A549 (cell line): ENCODE measurements around the gene SLC16A10. TPM values are rescaled to one million over a fixed set of nuclear protein-coding genes. Genes with fewer than 3 reads are reported as not detected.
"Not testable (repeated sequence)": the region's sequence is repeated elsewhere in the genome, so short reads cannot be mapped to it uniquely, and the experiment has no call there.

Source experiments
- ATAC-seq, 2 experiments: fragments of 200-7000 bp in 1 of 2; fragments of >200 bp in 1 of 2; cut with Nextera tagmentation in 1 of 2; cut with Tn5 transposase in 1 of 2; 3 replicates each; pipeline versions ENCODE4 v1.8.0 to v1.9.1; 2018 to 2020; ENCODE audit warnings: mild to moderate bottlenecking in 1 of 2, moderate library complexity in 1 of 2
- CTCF ChIA-PET: fragments of 300-600 bp; sonication (Branson Sonifier 250); formaldehyde crosslinking; extraction: SDS; loops from one replicate; lab custom pipeline; 2021; ENCODE audit warnings: antibody characterized with exemption, inconsistent platforms; lab: Yijun Ruan, JAX
- POLR2A ChIA-PET: fragments of 350-600 bp; formaldehyde crosslinking; extraction: SDS; loops from one replicate; lab custom pipeline; 2021; ENCODE audit warnings: antibody characterized with exemption, inconsistent platforms; lab: Yijun Ruan, JAX
- DNase-seq, 2 experiments: peaks; one replicate each; pipeline versions ENCODE4 v3.0.0 to v3.0.0-alpha.2; 2011 to 2016; ENCODE audit warnings: low read depth in 1 of 2, low spot score in 1 of 2
- FAIRE-seq: peaks from 2 replicates; lab custom pipeline; 2011; peaks lifted over from hg19 to GRCh38; lab: Jason Lieb, UNC
- H3K27ac ChIP-seq, 2 experiments: fragments of >200 bp; sonication (Bioruptor Twin); formaldehyde crosslinking; 3 replicates each; pipeline ENCODE4 v1.5.1; 2016 to 2017
- H3K4me1 ChIP-seq: fragments of >200 bp; sonication (Bioruptor Twin); formaldehyde crosslinking; 3 replicates; pipeline ENCODE4 v1.6.1; 2016
- H3K4me2 ChIP-seq: fragments of >200 bp; sonication (Bioruptor Twin); formaldehyde crosslinking; 3 replicates; pipeline ENCODE4 v1.6.1; 2016
- H3K4me3 ChIP-seq: fragments of >200 bp; sonication (Bioruptor Twin); formaldehyde crosslinking; 3 replicates; pipeline ENCODE4 v1.5.1; 2016
- H3K9me3 ChIP-seq: fragments of >200 bp; sonication (Bioruptor Twin); formaldehyde crosslinking; 3 replicates; pipeline ENCODE4 v1.6.1; 2016
- CBX2 ChIP-seq: fragments of 200-600 bp; sonication (generic); IDR thresholded peaks from 2 replicates; pipeline ENCODE4 v1.6.1; 2016; ENCODE audit warnings: low read depth, mild to moderate bottlenecking, borderline replicate concordance
- CBX8 ChIP-seq: fragments of 200-600 bp; sonication (generic); IDR thresholded peaks from 2 replicates; pipeline ENCODE4 v1.6.1; 2016
- CEBPB ChIP-seq, 2 experiments: fragments of >200 bp in 1 of 2; sonication (Bioruptor Twin) in 1 of 2; formaldehyde crosslinking in 1 of 2; IDR thresholded peaks; 2 replicates each; pipeline ENCODE4 v1.6.1; 2012 to 2016
- CHD4 ChIP-seq: fragments of 200-600 bp; sonication (generic); IDR thresholded peaks from 2 replicates; pipeline ENCODE4 v1.6.1; 2016; ENCODE audit warnings: antibody characterized with exemption, mild to moderate bottlenecking, borderline replicate concordance
- CTCF ChIP-seq: fragments of >200 bp; sonication (Bioruptor Twin); formaldehyde crosslinking; IDR thresholded peaks from 3 replicates; pipeline ENCODE4 v1.5.1; 2016
- EHMT2 ChIP-seq: fragments of 200-600 bp; sonication (generic); IDR thresholded peaks from 2 replicates; pipeline ENCODE4 v1.6.1; 2016; ENCODE audit warnings: antibody characterized with exemption, low read depth, mild to moderate bottlenecking, moderate library complexity
- ESRRA ChIP-seq: fragments of 150-350 bp; IDR thresholded peaks from 2 replicates; pipeline ENCODE4 v1.6.1; 2014; ENCODE audit warnings: mild to moderate bottlenecking, low read length, borderline replicate concordance
- FOXS1 ChIP-seq: fragments of 250-450 bp; sonication (Bioruptor Pico); IDR thresholded peaks from 2 replicates; pipeline ENCODE4 v1.5.0; 2020; ENCODE audit warnings: mild to moderate bottlenecking, moderate library complexity
- HEYL ChIP-seq: fragments of 250-450 bp; sonication (Bioruptor Pico); IDR thresholded peaks from 2 replicates; pipeline ENCODE4 v1.8.0; 2021; ENCODE audit warnings: mild to moderate bottlenecking, moderate library complexity
- HMGXB4 ChIP-seq: fragments of 250-450 bp; sonication (Bioruptor Pico); IDR thresholded peaks from 2 replicates; pipeline ENCODE4 v1.5.0; 2021; ENCODE audit warnings: mild to moderate bottlenecking, moderate library complexity, borderline replicate concordance
- HOXB5 ChIP-seq: fragments of 250-450 bp; sonication (Bioruptor Pico); IDR thresholded peaks from 2 replicates; pipeline ENCODE4 v1.5.0; 2020; ENCODE audit warnings: mild to moderate bottlenecking, moderate library complexity
- KDM1A ChIP-seq: fragments of 200-600 bp; sonication (generic); IDR thresholded peaks from 2 replicates; pipeline ENCODE4 v1.6.1; 2016; ENCODE audit warnings: low read depth, mild to moderate bottlenecking
- MAFK ChIP-seq: fragments of 450-650 bp; IDR thresholded peaks from 2 replicates; pipeline ENCODE4 v1.6.1; 2014; ENCODE audit not compliant: partially characterized antibody
- NFE2L2 ChIP-seq: fragments of 150-350 bp; conservative IDR thresholded peaks from 2 replicates; pipeline ENCODE4 v1.6.1; 2014; ENCODE audit warnings: low read length
- NPAS2 ChIP-seq: fragments of 250-450 bp; sonication (Bioruptor Pico); IDR thresholded peaks from 2 replicates; pipeline ENCODE4 v1.8.0; 2022; ENCODE audit warnings: mild to moderate bottlenecking, moderate library complexity, borderline replicate concordance
- POLR2A ChIP-seq: IDR thresholded peaks from 2 replicates; pipeline ENCODE4 v1.6.1; 2012; ENCODE audit warnings: mild to moderate bottlenecking, low read length
- RAD21 ChIP-seq, 2 experiments: fragments of >200 bp in 1 of 2; sonication (Bioruptor Twin) in 1 of 2; formaldehyde crosslinking in 1 of 2; IDR thresholded peaks in 1 of 2; conservative IDR thresholded peaks in 1 of 2; 2 replicates in 1 of 2; 3 replicates in 1 of 2; pipeline ENCODE4 v1.6.1; 2012 to 2018; ENCODE audit warnings: inconsistent platforms in 1 of 2
- RARB ChIP-seq: fragments of 250-450 bp; sonication (Bioruptor Pico); IDR thresholded peaks from 2 replicates; pipeline ENCODE4 v1.8.0; 2021; ENCODE audit warnings: mild to moderate bottlenecking, moderate library complexity
- RCOR1 ChIP-seq: fragments of 150-350 bp; IDR thresholded peaks from 2 replicates; pipeline ENCODE4 v1.6.1; 2014; ENCODE audit warnings: antibody characterized with exemption, low read length, low read depth
- RFX5 ChIP-seq: fragments of 450-650 bp; IDR thresholded peaks from 2 replicates; pipeline ENCODE4 v1.7.1; 2014; ENCODE audit warnings: antibody characterized with exemption, mild to moderate bottlenecking, moderate library complexity
- RNF2 ChIP-seq: fragments of 200-600 bp; sonication (generic); IDR thresholded peaks from 2 replicates; pipeline ENCODE4 v1.6.1; 2016; ENCODE audit warnings: low read depth, mild to moderate bottlenecking, antibody characterized with exemption, moderate library complexity, borderline replicate concordance
- USF2 ChIP-seq: fragments of 450-650 bp; IDR thresholded peaks from 2 replicates; pipeline ENCODE4 v1.6.1; 2014; ENCODE audit warnings: antibody characterized with exemption
- ZSCAN20 ChIP-seq: fragments of 250-450 bp; sonication (Bioruptor Pico); IDR thresholded peaks from 2 replicates; pipeline ENCODE4 v1.8.0; 2022; ENCODE audit warnings: mild to moderate bottlenecking, moderate library complexity
- whole genome bisulfite sequencing: methylation state at CpG from one replicate; pipeline ENCODE4 v1.1.6; 2017; ENCODE audit errors: missing lambda C conversion rate; 5-methylcytosine and 5-hydroxymethylcytosine counted together
- polyA plus RNA-seq, 4 experiments: library from polyadenylated mRNA; depleted of rRNA in 3 of 4; stranded (reverse); fragments of >200 nt; fragmentation: RNase III in 1 of 4; extraction: RNeasy Plus Mini Kit Qiagen cat#74134 plus additional on column Dnase treatment in 1 of 4; gene quantifications; 2 replicates in 3 of 4; 3 replicates in 1 of 4; pipeline ENCODE4 v1.2.3, GENCODE V29; 2011 to 2017
- TF ChIP-seq, protein P1 (sequence below): fragments of >200 bp; sonication (Bioruptor Twin); formaldehyde crosslinking; IDR thresholded peaks from 3 replicates; pipeline ENCODE4 v1.6.1; 2016
- TF ChIP-seq, protein P2 (sequence below): fragments of 250-450 bp; sonication (Bioruptor Pico); IDR thresholded peaks from 2 replicates; pipeline ENCODE4 v1.5.0; 2020; ENCODE audit warnings: low read depth, mild to moderate bottlenecking, moderate library complexity

Gene SLC16A10
- polyA plus RNA-seq, 2 of the 4 experiments (the other 2 are of a cell fraction), result 0.27 to 1.00 TPM

GRCh38 chr6:111190637-111191036, 103.3 kb downstream of the SLC16A10 start:
- ChIA-PET POLR2A (no interaction called here), CTCF (interaction anchor here (1.5 kb wide), 1 partner anchor 17 kb away, joined by 3 read pairs; no protein-coding TSS in a partner anchor)
- no peak overlapping the region for H3K4me2 ChIP-seq
- ATAC-seq (no peak), FAIRE-seq (no peak)
- TF ChIP-seq CEBPB (IDR thresholded peaks at IDR 0.05) (no peak), MAFK (no peak), POLR2A (no peak), KDM1A (no peak), CBX2 (no peak)
- TF ChIP-seq, all 56 proteins: peak for 0
- Histone ChIP-seq H3K9me3 (no peaks in the 10 kb centered on the region), H3K4me3 (no peak overlapping the region), H3K4me1 (no peaks in the 10 kb centered on the region), H3K27ac (no peak overlapping the region)
- no peak for DNase-seq
- WGBS, result 75% methylated on average over 2 of the region's 3 CpGs

DNA sequence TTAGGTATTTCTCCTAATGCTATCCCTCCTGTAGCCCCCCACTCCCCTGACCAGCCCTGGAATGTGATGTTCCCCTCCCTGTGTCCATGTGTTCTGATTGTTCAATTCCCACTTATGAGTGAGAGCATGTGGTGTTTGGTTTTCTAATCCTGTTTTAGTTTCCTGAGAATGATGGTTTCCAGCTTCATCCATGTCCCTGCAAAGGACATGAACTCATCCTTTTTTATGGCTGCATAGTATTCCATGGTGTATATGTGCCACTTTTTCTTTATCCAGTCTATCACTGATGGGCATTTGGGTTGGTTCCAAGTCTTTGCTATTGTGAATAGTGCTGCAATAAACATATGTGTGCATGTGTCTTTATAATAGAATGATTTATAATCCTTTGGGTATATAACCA, 103.8 kb downstream of the SLC16A10 start:
- FAIRE-seq, H3K4me3 ChIP-seq, H3K4me1 ChIP-seq, H3K27ac ChIP-seq, POLR2A ChIA-PET, DNase-seq, H3K9me3 ChIP-seq, H3K4me2 ChIP-seq, ATAC-seq: not testable (repeated sequence)
- CTCF ChIA-PET, result interaction anchor here (1.5 kb wide), 1 partner anchor 18 kb away, joined by 3 read pairs; no protein-coding TSS in a partner anchor

- H3K27ac ChIP-seq, result no peak overlapping the region
- no peak for ATAC-seq
- no peak for DNase-seq
- no peak for FAIRE-seq
- no peaks in the 10 kb centered on the region for H3K4me1 ChIP-seq
- no peaks in the 10 kb centered on the region for H3K9me3 ChIP-seq
- ChIA-PET POLR2A (no interaction called here), CTCF (no interaction called here)
- no peak overlapping the region for H3K4me2 ChIP-seq
- no peak overlapping the region for H3K4me3 ChIP-seq
- no peak for TF ChIP-seq USF2
- no peak for TF ChIP-seq CTCF
- TF ChIP-seq NPAS2 (CRISPR knock-in tag), result no peak
- TF ChIP-seq RNF2, result no peak
- TF ChIP-seq HMGXB4 (CRISPR knock-in tag), result no peak
- no peak for TF ChIP-seq RAD21 (conservative IDR thresholded peaks at IDR 0.05 in 1 of 2, IDR thresholded peaks at IDR 0.05 in 1 of 2)
- TF ChIP-seq ZSCAN20, result no peak
Observed at GRCh38 chr6:111192911-111193555, 105.7 kb downstream of the SLC16A10 start.

GRCh38 chr6:111195656-111196055, 108.4 kb downstream of the SLC16A10 start:
- CTCF ChIA-PET, result interaction anchor here (0.5 kb wide), 1 partner anchor 675 kb away, joined by 3 read pairs; no protein-coding TSS in a partner anchor
- no peaks in the 10 kb centered on the region for H3K9me3 ChIP-seq
- FAIRE-seq (no peak), ATAC-seq (no peak), DNase-seq (no peak)
- no peak overlapping the region for H3K4me2 ChIP-seq
- H3K4me1 ChIP-seq, result peaks cover 9% of the 10 kb centered on the region
- H3K27ac ChIP-seq, result no peak overlapping the region
- no peak overlapping the region for H3K4me3 ChIP-seq
- POLR2A ChIA-PET, result no interaction called here
- TF ChIP-seq RFX5 (no peak), RARB (CRISPR knock-in tag) (no peak), ESRRA (no peak), FOXS1 (no peak), NFE2L2 (no peak), HOXB5 (CRISPR knock-in tag) (no peak), CBX8 (no peak), HEYL (CRISPR knock-in tag) (no peak), EHMT2 (no peak), RCOR1 (no peak), CHD4 (no peak)
- TF ChIP-seq, protein P1, sequence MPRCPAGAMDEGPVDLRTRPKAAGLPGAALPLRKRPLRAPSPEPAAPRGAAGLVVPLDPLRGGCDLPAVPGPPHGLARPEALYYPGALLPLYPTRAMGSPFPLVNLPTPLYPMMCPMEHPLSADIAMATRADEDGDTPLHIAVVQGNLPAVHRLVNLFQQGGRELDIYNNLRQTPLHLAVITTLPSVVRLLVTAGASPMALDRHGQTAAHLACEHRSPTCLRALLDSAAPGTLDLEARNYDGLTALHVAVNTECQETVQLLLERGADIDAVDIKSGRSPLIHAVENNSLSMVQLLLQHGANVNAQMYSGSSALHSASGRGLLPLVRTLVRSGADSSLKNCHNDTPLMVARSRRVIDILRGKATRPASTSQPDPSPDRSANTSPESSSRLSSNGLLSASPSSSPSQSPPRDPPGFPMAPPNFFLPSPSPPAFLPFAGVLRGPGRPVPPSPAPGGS, result no peak
- TF ChIP-seq, protein P2, sequence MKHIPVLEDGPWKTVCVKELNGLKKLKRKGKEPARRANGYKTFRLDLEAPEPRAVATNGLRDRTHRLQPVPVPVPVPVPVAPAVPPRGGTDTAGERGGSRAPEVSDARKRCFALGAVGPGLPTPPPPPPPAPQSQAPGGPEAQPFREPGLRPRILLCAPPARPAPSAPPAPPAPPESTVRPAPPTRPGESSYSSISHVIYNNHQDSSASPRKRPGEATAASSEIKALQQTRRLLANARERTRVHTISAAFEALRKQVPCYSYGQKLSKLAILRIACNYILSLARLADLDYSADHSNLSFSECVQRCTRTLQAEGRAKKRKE (CRISPR knock-in tag), result no peak
